Esophagus (tissue), 2 donors: ENCODE measurements around the gene HTR7. TPM values are rescaled to one million over a fixed set of nuclear protein-coding genes. Genes with fewer than 3 reads are reported as not detected.
A peak's percentile ranks its signal among the peaks of the same experiment; 100 is the strongest.

ENCODE experiments used
- H3K27ac ChIP-seq, 2 donors: one replicate each; pipeline ENCODE4 v1.5.1; 2013; ENCODE audit warnings: low read depth in 2 of 2, mild to moderate bottlenecking in 2 of 2, inconsistent platforms in 1 of 2, low read length in 1 of 2, moderate library complexity in 1 of 2
- H3K27me3 ChIP-seq, 2 donors: one replicate each; pipeline ENCODE4 v1.6.1; 2013; ENCODE audit warnings: low read length in 2 of 2, control low read depth in 1 of 2, mild to moderate bottlenecking in 1 of 2; ENCODE audit not compliant: insufficient read depth in 2 of 2, control insufficient read depth in 1 of 2
- H3K36me3 ChIP-seq, 2 donors: one replicate each; pipeline ENCODE4 v1.6.1; 2013; ENCODE audit warnings: low read length in 1 of 2; ENCODE audit not compliant: control insufficient read depth in 2 of 2, insufficient read depth in 2 of 2
- H3K4me1 ChIP-seq, 2 donors: one replicate each; pipeline ENCODE4 v1.6.1; 2013; ENCODE audit warnings: low read length in 1 of 2; ENCODE audit not compliant: control insufficient read depth in 2 of 2, insufficient read depth in 2 of 2
- H3K4me3 ChIP-seq, 2 donors: one replicate each; pipeline ENCODE4 v1.5.1; 2013; ENCODE audit warnings: low read length in 2 of 2, mild to moderate bottlenecking in 2 of 2, low read depth in 1 of 2, moderate library complexity in 1 of 2
- H3K9me3 ChIP-seq, 2 donors: one replicate each; pipeline ENCODE4 v1.6.1; 2013; ENCODE audit warnings: mild to moderate bottlenecking in 2 of 2, low read depth in 1 of 2, low read length in 1 of 2, moderate library complexity in 1 of 2; ENCODE audit not compliant: control insufficient read depth in 2 of 2, insufficient read depth in 1 of 2
- WGBS, 2 donors: extraction: QIAGEN DNeasy Blood & Tissue Kit; methylation state at CpG; one replicate each; pipeline ENCODE4 v1.1.7; 2013; 5-methylcytosine and 5-hydroxymethylcytosine counted together
- polyA plus RNA-seq, 2 donors: library from polyadenylated mRNA; stranded (reverse); fragments of 200-250 nt; gene quantifications; one replicate each; pipeline ENCODE4 v1.2.3, GENCODE V29; 2013
- donor health status: healthy with polysubstance abuse.
- donor health status: Bipolar disorder and iron deficiency.

HTR7 gene
- polyA plus RNA-seq, 2 donors = 0.10 to 0.21 TPM

DNA sequence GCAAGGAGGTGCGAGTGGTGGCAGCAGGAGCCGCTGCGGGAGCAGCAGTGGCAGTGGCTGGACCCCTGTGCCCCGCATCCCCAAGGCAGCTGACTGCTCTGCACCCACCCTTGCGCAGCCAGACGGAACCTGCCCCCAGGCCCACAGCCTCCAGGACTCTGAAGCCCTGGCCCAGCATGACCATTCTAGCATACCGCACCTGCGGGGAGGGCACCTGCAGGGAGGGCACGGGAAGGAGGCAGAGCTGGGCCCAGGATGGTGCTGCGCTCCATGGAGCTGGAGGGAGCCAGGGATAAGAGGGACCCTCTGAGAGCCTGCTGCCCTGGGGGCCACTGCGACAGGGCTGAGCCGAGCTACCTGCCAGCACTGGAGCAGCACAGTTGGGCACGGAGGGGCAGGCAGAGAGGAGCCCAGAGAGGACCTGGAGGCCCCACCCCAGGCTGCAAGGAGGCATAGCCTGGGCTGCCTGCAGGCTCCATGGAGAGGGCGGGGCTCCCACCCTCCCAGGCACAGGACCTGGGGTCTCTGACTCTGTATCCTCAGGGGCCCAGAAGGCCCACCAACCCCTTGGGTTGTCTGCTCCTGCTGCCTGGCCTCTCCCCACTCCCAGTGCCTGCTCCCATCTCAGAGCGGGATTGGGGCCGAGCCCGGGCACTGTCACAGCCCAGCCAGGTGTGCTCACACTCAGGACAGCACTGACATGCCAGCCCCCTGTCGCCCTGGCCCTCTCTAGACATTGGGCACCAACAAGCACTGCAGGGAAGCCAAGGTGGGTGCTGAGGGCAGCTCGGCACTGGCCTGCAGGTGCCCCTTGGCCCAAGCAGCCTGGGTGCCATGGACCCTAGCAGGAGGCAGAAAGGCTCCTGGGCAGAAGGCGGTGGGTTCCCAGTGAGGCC, 87.6 kb downstream of the HTR7 start:
- Histone ChIP-seq H3K9me3 (no peaks in the 10 kb centered on the region), H3K27me3 (no peaks in the 10 kb centered on the region), H3K36me3 (no peaks in the 10 kb centered on the region), H3K4me3 (no peak overlapping the region), H3K4me1 (no peaks in the 10 kb centered on the region), H3K27ac (no peak overlapping the region)
- WGBS, 2 donors = 91 to 93% methylated on average over 20 of the region's 20 CpGs

DNA sequence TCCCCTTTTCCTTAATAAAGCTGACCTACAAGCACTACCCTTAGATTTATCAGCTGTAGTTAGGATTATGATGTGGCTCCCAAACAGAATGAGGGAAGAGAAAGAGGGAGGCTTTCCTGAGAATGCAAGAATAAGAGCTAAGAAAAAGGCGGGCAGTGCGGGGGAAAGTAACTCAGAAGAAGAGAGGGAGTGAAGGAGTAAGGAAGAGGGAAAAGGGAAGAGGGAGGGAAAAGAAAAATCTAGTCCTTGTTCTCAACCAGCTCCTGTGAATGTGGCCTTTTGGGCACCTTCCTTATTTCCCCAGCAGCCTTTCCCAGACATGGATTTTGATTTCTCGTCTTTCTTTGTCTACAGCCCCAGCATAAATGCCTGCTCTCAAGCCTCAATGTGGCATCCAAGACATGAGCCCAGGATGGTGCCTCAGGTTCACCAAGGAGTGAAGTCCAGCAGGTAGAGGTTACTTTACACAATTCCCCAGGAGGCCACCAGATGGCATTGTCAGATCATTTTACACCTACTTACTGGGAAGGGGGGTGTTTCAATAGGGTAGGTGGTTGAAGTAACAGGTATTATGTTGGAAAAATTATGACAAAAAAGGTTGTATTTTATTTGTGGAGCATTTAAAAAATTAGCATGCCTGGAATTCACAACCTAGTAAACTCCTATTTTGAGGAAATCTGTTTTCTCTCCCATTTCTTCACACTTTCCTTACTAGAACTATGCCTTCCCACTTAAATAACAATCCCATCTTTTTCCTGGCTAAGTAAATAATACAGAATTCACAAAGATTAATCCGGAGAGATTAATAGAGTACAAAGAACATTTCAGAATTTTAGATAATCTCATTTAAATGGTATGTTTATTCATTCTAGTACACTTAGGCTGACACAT, 106.5 kb downstream of the HTR7 start:
- Histone ChIP-seq H3K27ac (no peak overlapping the region), H3K9me3 (no peaks in the 10 kb centered on the region), H3K4me1 (no peaks in the 10 kb centered on the region), H3K27me3 (no peaks in the 10 kb centered on the region), H3K36me3 (no peaks in the 10 kb centered on the region), H3K4me3 (no peak overlapping the region)
- 46 to 50% methylated on average over 4 of the region's 4 CpGs for WGBS, 2 donors

DNA sequence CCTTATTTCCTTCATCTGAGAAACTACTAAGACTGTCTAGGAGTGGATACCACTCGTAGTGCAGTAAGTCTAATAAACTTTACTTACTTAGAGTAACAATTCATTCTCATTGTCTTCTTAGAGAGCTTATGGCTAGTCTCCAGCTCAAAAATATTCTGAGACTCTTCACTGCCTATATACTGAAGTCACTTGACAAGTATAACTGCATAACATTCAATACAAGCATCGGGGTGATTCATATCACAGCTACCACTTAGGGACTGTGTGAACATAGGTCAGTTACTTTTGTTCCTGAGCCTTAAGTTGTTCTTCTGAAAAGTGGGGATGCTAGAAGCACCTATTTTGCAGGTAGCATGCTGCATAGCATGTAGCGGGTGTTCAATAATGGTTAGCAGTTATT, 111.0 kb downstream of the HTR7 start:
- 75 to 77% methylated on average over 3 of the region's 3 CpGs for WGBS, 2 donors
- Histone ChIP-seq H3K9me3 (no peaks in the 10 kb centered on the region), H3K4me3 (no peak overlapping the region), H3K27me3 (no peaks in the 10 kb centered on the region), H3K4me1 (peaks cover 0 to 8% of the 10 kb centered on the region in 2 donors), H3K27ac (peak overlapping the region in 1 of 2 donors; percentile 14), H3K36me3 (peaks cover 0 to 3% of the 10 kb centered on the region in 2 donors)

DNA sequence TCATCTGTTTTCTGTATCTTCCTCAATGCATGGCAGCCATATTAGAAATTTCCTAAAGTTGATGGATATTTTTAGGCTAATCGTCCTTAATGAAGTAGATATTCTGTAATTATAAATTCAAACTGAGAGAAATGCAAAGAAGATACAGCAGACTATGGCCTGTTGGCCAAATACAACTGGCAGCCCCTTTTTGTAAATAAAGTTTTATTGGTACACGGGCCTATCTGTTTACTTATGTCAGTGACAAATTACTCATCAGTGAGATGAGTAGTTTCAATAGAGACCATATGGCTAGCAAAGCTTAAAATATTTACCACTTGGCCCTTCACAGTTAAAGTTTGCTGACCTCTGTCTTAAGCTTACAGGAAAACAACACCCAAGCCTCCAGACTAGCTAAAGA, 112.3 kb downstream of the HTR7 start:
- no peaks in the 10 kb centered on the region for H3K9me3 ChIP-seq
- no peak overlapping the region for H3K27ac ChIP-seq
- no peaks in the 10 kb centered on the region for H3K27me3 ChIP-seq
- peaks cover 0 to 3% of the 10 kb centered on the region in 2 donors for H3K36me3 ChIP-seq
- WGBS, 2 donors = 26% methylated on average over 2 of the region's 2 CpGs
- H3K4me1 ChIP-seq = peaks cover 0 to 8% of the 10 kb centered on the region in 2 donors
- no peak overlapping the region for H3K4me3 ChIP-seq

DNA sequence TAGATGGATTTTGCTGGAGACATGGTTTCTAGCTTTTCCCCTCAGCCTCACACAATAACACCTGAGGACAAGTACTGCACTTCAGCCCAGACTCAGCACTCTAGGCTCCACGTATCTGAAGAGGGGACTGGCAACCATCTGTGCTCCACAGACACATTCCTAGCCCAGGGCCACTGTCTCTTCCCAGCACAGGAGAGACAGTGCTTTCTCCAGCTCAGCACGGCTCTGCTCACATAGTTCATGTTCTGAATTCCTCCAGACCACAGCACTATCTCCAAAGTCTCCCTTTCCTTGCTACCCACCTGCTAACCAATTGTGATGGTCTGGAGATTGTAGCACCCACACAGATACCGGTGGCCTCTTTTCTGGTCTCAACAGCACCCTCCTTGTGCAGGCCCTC, 114.5 kb downstream of the HTR7 start:
- Histone ChIP-seq H3K27ac (no peak overlapping the region), H3K9me3 (no peaks in the 10 kb centered on the region), H3K27me3 (no peaks in the 10 kb centered on the region), H3K4me3 (no peak overlapping the region), H3K4me1 (peaks cover 0 to 8% of the 10 kb centered on the region in 2 donors), H3K36me3 (peaks cover 0 to 3% of the 10 kb centered on the region in 2 donors)
- WGBS, 2 donors = 75 to 88% methylated on average over 3 of the region's 3 CpGs

DNA sequence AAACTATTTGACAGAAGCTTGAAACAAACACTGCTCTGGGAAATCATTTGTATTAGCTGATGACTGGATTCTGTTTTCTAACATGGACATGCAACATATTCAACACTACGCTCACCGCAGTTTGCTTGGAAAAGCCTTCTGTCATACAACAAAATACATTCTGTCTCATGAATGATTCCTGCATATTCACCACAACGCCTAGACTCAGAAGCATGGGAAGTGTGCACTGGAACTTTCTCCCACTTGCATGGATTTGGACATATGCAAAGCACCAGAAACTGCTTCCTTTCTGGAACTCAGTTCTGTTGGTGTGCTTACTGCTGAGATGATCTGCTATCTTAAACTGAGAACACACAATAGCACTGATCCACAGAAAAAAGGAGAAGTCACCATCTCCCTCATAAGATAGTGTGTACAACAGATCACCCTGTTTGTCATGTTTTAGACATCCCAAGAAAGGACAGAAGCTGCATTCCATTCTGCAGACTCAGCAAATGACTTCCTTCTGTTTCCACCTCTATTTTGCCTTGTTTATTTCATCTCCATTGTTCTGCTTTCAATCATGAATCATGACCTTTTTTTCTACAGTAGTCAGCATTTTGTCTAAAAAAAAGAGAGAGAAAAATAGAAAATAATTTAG, 115.8 kb downstream of the HTR7 start:
- peaks cover 0 to 3% of the 10 kb centered on the region in 2 donors for H3K36me3 ChIP-seq
- H3K9me3 ChIP-seq = no peaks in the 10 kb centered on the region
- H3K27me3 ChIP-seq = no peaks in the 10 kb centered on the region
- 75 to 79% methylated on average over 3 of the region's 3 CpGs for WGBS, 2 donors
- H3K27ac ChIP-seq = peak overlapping the region in 1 of 2 donors; percentile 57
- H3K4me1 ChIP-seq = peaks cover 0 to 8% of the 10 kb centered on the region in 2 donors
- H3K4me3 ChIP-seq = no peak overlapping the region

DNA sequence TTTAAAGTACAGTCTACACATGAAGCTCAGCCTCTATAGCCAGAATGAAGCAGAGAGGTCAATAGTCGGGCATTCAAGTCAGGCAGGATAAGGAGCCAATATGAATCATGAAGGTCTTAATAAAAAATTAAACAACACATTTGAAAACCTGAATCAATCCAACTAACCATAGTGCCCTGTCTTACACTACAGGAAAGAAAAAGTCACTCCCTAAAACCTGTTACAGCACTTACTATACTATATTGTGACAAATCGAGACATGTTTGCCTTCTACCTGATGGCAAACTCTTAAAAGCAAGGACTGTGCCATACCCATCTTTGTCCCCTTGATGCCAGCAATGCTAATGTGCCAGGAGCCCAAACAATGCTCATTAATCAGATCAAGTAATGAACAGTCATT, 117.6 kb downstream of the HTR7 start:
- Histone ChIP-seq H3K36me3 (peaks cover 0 to 3% of the 10 kb centered on the region in 2 donors), H3K27me3 (no peaks in the 10 kb centered on the region)
- 43 to 59% methylated on average over 2 of the region's 2 CpGs for WGBS, 2 donors

DNA sequence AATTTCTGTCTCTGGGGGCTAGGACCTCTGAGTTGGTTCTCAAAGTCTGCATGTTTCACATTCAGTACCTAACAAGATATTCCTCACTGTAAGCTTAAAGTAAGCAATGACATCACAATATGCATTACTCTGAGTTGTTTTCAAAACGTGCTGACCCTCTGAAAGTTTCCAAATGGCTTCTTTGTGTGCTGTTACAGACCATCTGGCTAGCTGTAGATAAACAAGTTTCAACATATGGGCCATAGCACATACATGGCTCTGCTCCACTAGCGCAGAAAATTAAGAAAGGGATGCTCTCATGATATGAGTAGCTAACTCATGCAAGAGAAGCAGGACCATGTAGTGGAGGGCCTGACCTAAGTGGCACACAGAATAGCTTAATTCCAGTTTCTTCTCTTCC, 119.0 kb downstream of the HTR7 start:
- H3K9me3 ChIP-seq = no peaks in the 10 kb centered on the region
- peaks cover 0 to 8% of the 10 kb centered on the region in 2 donors for H3K4me1 ChIP-seq
- no peak overlapping the region for H3K4me3 ChIP-seq
- H3K36me3 ChIP-seq = peaks cover 0 to 3% of the 10 kb centered on the region in 2 donors
- H3K27ac ChIP-seq = no peak overlapping the region
- no peaks in the 10 kb centered on the region for H3K27me3 ChIP-seq
- 49 to 51% methylated on average over 2 of the region's 2 CpGs for WGBS, 2 donors

More for the DNA sequence above, 117.6 kb downstream of the HTR7 start:
- Histone ChIP-seq H3K4me1 (peaks cover 0 to 8% of the 10 kb centered on the region in 2 donors), H3K27ac (peak overlapping the region; percentile 61 to 66), H3K9me3 (no peaks in the 10 kb centered on the region), H3K4me3 (no peak overlapping the region)

DNA sequence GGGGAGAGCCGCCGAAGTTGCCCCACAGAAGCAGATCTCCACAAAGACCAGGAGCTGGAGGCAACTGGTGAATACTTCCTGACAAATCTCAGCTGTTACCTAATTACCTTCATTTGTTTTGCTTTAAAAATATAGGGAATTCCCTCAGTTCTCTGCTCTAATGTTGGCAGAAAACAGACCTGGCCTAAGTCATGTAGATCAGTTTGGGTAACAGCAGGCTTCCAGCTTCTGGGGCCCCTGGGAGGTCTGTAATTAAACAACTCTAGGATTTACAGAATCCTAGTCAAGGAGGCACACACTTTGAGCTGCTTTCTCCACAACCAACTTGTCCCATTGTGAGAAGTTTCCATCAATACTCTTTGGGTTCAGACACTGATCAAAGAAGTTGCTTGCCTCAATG, 123.4 kb downstream of the HTR7 start:
- Histone ChIP-seq H3K27me3 (no peaks in the 10 kb centered on the region), H3K36me3 (no peaks in the 10 kb centered on the region), H3K4me3 (no peak overlapping the region), H3K4me1 (no peaks in the 10 kb centered on the region), H3K27ac (no peak overlapping the region), H3K9me3 (no peaks in the 10 kb centered on the region)
- WGBS, 2 donors = 72 to 82% methylated on average over 2 of the region's 2 CpGs
